ENCODE results near the gene ZDHHC16. TPM values are rescaled to one million over a fixed set of nuclear protein-coding genes. Genes with fewer than 3 reads are reported as not detected.

The ZDHHC16 gene
- total and polyA plus RNA-seq, 4 donors: 18.0 to 27.2 (median 22.9) TPM

GRCh38 chr10:97450828-97451227 is 4.9 kb downstream of the ZDHHC16 start:
- no peak for DNase-seq (ENCODE audit: low spot score)
- TF ChIP-seq YY1 (IDR thresholded peaks at IDR 0.05) (no peak), HNF4G (IDR thresholded peaks at IDR 0.05) (no peak), GABPA (IDR thresholded peaks at IDR 0.05 in 1 of 2, conservative IDR thresholded peaks at IDR 0.05 in 1 of 2) (no peak), RXRA (IDR thresholded peaks at IDR 0.05) (no peak), ZBTB33 (IDR thresholded peaks at IDR 0.05) (no peak), MAX (IDR thresholded peaks at IDR 0.05) (no peak), ATF3 (IDR thresholded peaks at IDR 0.05) (no peak), CTCF (IDR thresholded peaks at IDR 0.05; ENCODE audit: low read depth, low read length, missing input control) (no peak), FOXA1 (IDR thresholded peaks at IDR 0.05) (no peak), TAF1 (conservative IDR thresholded peaks at IDR 0.05) (no peak), NR2F2 (IDR thresholded peaks at IDR 0.05) (no peak), JUND (IDR thresholded peaks at IDR 0.05) (no peak), EGR1 (IDR thresholded peaks at IDR 0.05; ENCODE audit: low read depth in 2 of 2) (no peak), FOXA2 (IDR thresholded peaks at IDR 0.05) (no peak), HNF4A (conservative IDR thresholded peaks at IDR 0.05) (no peak), REST (IDR thresholded peaks at IDR 0.05) (no peak), SP1 (IDR thresholded peaks at IDR 0.05) (no peak)
- Histone ChIP-seq H3K4me1 (ENCODE audit: control insufficient read depth in 4 of 4, insufficient read depth in 4 of 4, low read length in 3 of 4) (peaks cover 10 to 26% (median 19%) of the 10 kb centered on the region in 4 donors), H3K9me3 (ENCODE audit: control insufficient read depth in 4 of 4, low read length in 3 of 4) (no peaks in the 10 kb centered on the region), H3K27me3 (ENCODE audit: control insufficient read depth in 4 of 4, insufficient read depth in 4 of 4, low read length in 3 of 4) (no peaks in the 10 kb centered on the region), H3K4me3 (ENCODE audit: low read depth in 1 of 3, low read length in 3 of 3) (no peak overlapping the region), H3K27ac (ENCODE audit: low read depth in 1 of 2, low read length in 2 of 2) (no peak overlapping the region), H3K9ac (ENCODE audit: low read depth in 1 of 2, low read length in 2 of 2) (no peak overlapping the region), H3K36me3 (ENCODE audit: control insufficient read depth in 4 of 4, insufficient read depth in 3 of 4, low read depth in 1 of 4, low read length in 3 of 4) (peaks cover 2 to 18% (median 8%) of the 10 kb centered on the region in 4 donors)
- WGBS: 85% methylated on average over 2 of the region's 2 CpGs

All from liver (tissue), 9 donors.